ENCODE measurements around the gene MTX1. TPM values are rescaled to one million over a fixed set of nuclear protein-coding genes. Genes with fewer than 3 reads are reported as not detected.
"Not testable (repeated sequence)": the region's sequence is repeated elsewhere in the genome, so short reads cannot be mapped to it uniquely, and the experiment has no call there.

MTX1 gene
- total and polyA plus RNA-seq, 2 experiments from 2014 or later: 61.4 to 69.2 TPM

DNA sequence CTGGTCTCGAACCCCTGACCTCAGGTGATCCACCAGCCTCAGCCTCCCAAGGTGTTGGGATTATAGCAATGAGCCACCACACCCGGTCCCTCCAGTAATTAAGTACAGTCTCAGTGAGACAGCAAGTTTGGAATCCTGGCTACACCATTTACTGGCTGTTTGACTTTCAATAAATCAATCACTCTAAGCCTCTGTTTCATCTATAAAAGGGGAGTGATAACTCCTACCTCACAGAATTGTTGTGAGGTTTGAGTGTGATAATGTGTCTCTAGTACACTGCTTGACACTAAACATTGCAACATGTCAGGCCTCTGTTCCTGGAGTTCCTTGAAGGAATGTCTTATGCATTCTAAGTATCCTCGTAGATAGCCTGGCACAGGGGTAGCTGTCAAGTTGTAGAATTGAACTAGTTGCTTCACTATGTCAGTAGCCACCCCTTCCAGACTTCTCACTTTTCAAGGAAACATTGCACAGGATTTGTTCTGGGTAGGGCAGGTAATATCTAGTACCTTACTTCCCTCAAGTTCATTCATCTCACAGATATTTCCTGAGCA lies 34.4 kb downstream of the MTX1 start:
- TF ChIP-seq EZH2 (IDR thresholded peaks at IDR 0.05; ENCODE audit: insufficient read depth, poor library complexity, severe bottlenecking): no peak
- no peak for TF ChIP-seq EZH2phosphoT487 (IDR thresholded peaks at IDR 0.05; ENCODE audit: insufficient read depth, low read depth)
- in situ Hi-C loops (cut with MboI): no loop called here
- peak overlapping the region; percentile 91 for H3K27ac ChIP-seq
- H3K79me2 ChIP-seq (ENCODE audit: insufficient read depth): peaks cover 18% of the 10 kb centered on the region
- whole genome bisulfite sequencing, 2 experiments (ENCODE audit: low coverage in 1 of 2, low lambda C conversion rate in 2 of 2, missing lambda C conversion rate in 2 of 2): 56 to 75% methylated on average over 3 of the region's 3 CpGs
- peaks cover 29% of the 10 kb centered on the region for H3F3A ChIP-seq (ENCODE audit: insufficient read depth)
- peak overlapping the region; percentile 81 for H3K4me3 ChIP-seq
- no peaks in the 10 kb centered on the region for H3K9me2 ChIP-seq (ENCODE audit: insufficient read depth)
- no peaks in the 10 kb centered on the region for H4K20me1 ChIP-seq (ENCODE audit: insufficient read depth)
- H3K27me3 ChIP-seq (replicated peaks; ENCODE audit: insufficient read depth): no peaks in the 10 kb centered on the region
- peak overlapping the region; percentile 81 for H3K4me2 ChIP-seq (ENCODE audit: unreplicated experiment)
- H3K9ac ChIP-seq: peak overlapping the region; percentile 89
- no peaks in the 10 kb centered on the region for H3K9me3 ChIP-seq (ENCODE audit: low read depth)
- peak; percentile 16 for DNase-seq
- no peaks in the 10 kb centered on the region for H3K36me3 ChIP-seq (ENCODE audit: low read depth)
- H2AFZ ChIP-seq: no peak overlapping the region
- H3K4me1 ChIP-seq (ENCODE audit: insufficient read depth): peaks cover 20% of the 10 kb centered on the region

DNA sequence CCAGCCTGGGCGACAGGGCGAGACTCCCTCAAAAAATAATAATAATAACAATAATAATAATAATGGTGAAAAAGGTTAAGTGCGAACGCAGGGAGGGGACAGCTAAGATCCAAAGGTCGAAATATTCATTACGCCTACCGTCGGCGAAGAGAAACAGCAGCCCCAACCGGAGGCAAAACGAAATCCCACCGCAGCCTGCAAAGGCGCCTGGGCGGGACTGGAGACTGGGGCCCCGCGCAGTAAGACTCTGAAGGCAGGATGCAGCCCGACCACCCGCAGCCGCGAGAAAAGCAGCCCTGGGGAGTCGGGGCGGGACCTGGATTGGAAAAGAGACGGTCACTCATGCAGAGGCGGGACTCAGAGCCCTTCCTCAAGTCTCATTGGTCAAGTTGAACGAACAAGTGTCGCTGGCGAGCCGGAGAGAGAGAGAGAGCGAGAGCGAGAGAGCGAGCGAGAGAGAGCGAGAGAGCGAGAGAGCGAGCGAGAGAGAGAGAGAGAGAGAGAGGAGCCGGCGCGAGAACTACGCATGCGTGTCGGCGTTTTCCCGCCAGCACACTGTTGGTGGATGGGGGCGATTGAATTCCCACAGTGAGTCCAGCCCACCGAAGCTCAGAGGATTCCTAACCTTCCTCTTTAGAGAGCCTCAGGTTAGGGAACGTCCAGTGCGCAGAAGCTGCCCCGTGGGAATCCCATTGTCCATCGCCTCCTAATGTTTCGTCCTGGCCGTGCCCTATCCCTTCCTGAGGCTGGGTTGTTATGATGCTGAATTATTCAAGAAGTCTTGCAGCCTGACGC lies 36.1 kb downstream of the MTX1 start:
- peak overlapping the region; percentile 91 for H3K27ac ChIP-seq
- H3K4me2 ChIP-seq (ENCODE audit: unreplicated experiment): peak overlapping the region; percentile 81
- no peaks in the 10 kb centered on the region for H3K27me3 ChIP-seq (replicated peaks; ENCODE audit: insufficient read depth)
- H3F3A ChIP-seq (ENCODE audit: insufficient read depth): peaks cover 29% of the 10 kb centered on the region
- peak; percentile 99 for DNase-seq
- H4K20me1 ChIP-seq (ENCODE audit: insufficient read depth): no peaks in the 10 kb centered on the region
- peak overlapping the region; percentile 81 for H3K4me3 ChIP-seq
- 1 to 2% methylated on average over 44 to 53 of the region's 53 CpGs for WGBS, 2 experiments (ENCODE audit: low coverage in 1 of 2, low lambda C conversion rate in 2 of 2, missing lambda C conversion rate in 2 of 2)
- in situ Hi-C loops (cut with MboI): no loop called here
- peaks cover 18% of the 10 kb centered on the region for H3K79me2 ChIP-seq (ENCODE audit: insufficient read depth)
- peak overlapping the region; percentile 84 for H2AFZ ChIP-seq
- no peaks in the 10 kb centered on the region for H3K9me2 ChIP-seq (ENCODE audit: insufficient read depth)
- H3K9ac ChIP-seq: peak overlapping the region; percentile 89
- TF ChIP-seq EZH2phosphoT487 (IDR thresholded peaks at IDR 0.05; ENCODE audit: insufficient read depth, low read depth) (no peak), EZH2 (IDR thresholded peaks at IDR 0.05; ENCODE audit: insufficient read depth, poor library complexity, severe bottlenecking) (no peak)
- H3K9me3 ChIP-seq (ENCODE audit: low read depth): no peaks in the 10 kb centered on the region
- peaks cover 20% of the 10 kb centered on the region for H3K4me1 ChIP-seq (ENCODE audit: insufficient read depth)
- no peaks in the 10 kb centered on the region for H3K36me3 ChIP-seq (ENCODE audit: low read depth)

DNA sequence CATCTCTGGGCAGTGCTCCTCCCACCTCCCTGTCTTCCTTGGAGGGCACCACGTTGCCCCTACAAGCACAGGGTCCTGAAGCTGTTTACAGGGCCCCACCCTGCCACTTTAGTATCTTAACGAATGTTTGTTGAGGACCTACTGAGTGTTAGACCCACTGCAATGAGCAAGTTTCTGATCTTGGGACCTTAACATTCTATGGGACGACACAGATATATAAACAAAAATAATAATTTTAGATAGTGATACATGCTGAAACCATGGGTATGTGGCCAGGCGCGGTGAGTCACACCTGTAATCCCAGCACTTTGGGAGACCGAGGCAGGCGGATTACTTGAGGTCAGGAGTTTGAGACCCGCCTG lies 36.6 kb downstream of the MTX1 start:
- H2AFZ ChIP-seq: peak overlapping the region; percentile 84
- DNase-seq: no peak
- no peaks in the 10 kb centered on the region for H4K20me1 ChIP-seq (ENCODE audit: insufficient read depth)
- no peaks in the 10 kb centered on the region for H3K36me3 ChIP-seq (ENCODE audit: low read depth)
- peak overlapping the region; percentile 91 for H3K27ac ChIP-seq
- no peaks in the 10 kb centered on the region for H3K27me3 ChIP-seq (replicated peaks; ENCODE audit: insufficient read depth)
- H3K9me3 ChIP-seq (ENCODE audit: low read depth): no peaks in the 10 kb centered on the region
- H3K9me2 ChIP-seq (ENCODE audit: insufficient read depth): no peaks in the 10 kb centered on the region
- peak overlapping the region; percentile 81 for H3K4me3 ChIP-seq
- WGBS, 2 experiments (ENCODE audit: low coverage in 1 of 2, low lambda C conversion rate in 2 of 2, missing lambda C conversion rate in 2 of 2): 63 to 68% methylated on average over 8 of the region's 8 CpGs
- peaks cover 29% of the 10 kb centered on the region for H3F3A ChIP-seq (ENCODE audit: insufficient read depth)
- peaks cover 20% of the 10 kb centered on the region for H3K4me1 ChIP-seq (ENCODE audit: insufficient read depth)
- peaks cover 18% of the 10 kb centered on the region for H3K79me2 ChIP-seq (ENCODE audit: insufficient read depth)
- peak overlapping the region; percentile 74 for H3K4me2 ChIP-seq (ENCODE audit: unreplicated experiment)
- in situ Hi-C loops (cut with MboI): no loop called here
- H3K9ac ChIP-seq: peak overlapping the region; percentile 89
- TF ChIP-seq EZH2 (IDR thresholded peaks at IDR 0.05; ENCODE audit: insufficient read depth, poor library complexity, severe bottlenecking) (no peak), EZH2phosphoT487 (IDR thresholded peaks at IDR 0.05; ENCODE audit: insufficient read depth, low read depth) (no peak)

DNA sequence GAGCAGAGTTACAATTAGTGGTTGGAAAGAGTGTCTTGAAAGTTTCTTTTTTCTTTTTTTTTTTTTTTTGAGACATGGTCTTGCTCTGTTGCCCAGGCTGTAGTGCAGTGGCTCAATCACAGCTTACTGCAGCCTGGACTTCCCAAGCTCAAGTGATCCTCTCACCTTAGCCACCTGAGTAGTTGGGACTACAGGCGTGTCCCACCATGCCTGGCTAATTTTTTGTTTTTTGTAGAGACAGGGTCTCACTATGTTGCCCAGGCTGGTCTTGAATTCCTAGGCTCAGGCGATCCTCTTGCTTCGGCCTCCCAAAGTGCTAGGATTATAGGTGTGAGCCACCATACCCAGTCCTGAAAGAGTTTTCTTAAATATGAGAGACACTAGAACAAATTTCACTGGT lies 38.3 kb downstream of the MTX1 start:
- H3K4me2 ChIP-seq (ENCODE audit: unreplicated experiment); H3K9me2 ChIP-seq (ENCODE audit: insufficient read depth); H4K20me1 ChIP-seq (ENCODE audit: insufficient read depth); DNase-seq; H2AFZ ChIP-seq; H3K9ac ChIP-seq; H3K36me3 ChIP-seq (ENCODE audit: low read depth); in situ Hi-C loops (cut with MboI); H3K9me3 ChIP-seq (ENCODE audit: low read depth); H3K27me3 ChIP-seq (replicated peaks; ENCODE audit: insufficient read depth); H3K27ac ChIP-seq; H3K4me3 ChIP-seq: not testable (repeated sequence)
- H3K4me1 ChIP-seq (ENCODE audit: insufficient read depth): peaks cover 14% of the 10 kb centered on the region
- H3F3A ChIP-seq (ENCODE audit: insufficient read depth): peaks cover 29% of the 10 kb centered on the region
- 90 to 94% methylated on average over 3 of the region's 3 CpGs for WGBS, 2 experiments (ENCODE audit: low coverage in 1 of 2, low lambda C conversion rate in 2 of 2, missing lambda C conversion rate in 2 of 2)
- peaks cover 17% of the 10 kb centered on the region for H3K79me2 ChIP-seq (ENCODE audit: insufficient read depth)

Data from GM23248 (cell line).